Measurements from ENCODE around the gene AKAP6.

Gene AKAP6

GRCh38 chr14:32332415-32333316 is 3.6 kb downstream of the AKAP6 start:
- DNase-seq (ENCODE audit: low spot score): no peak

GRCh38 chr14:32336702-32337101 is 7.6 kb downstream of the AKAP6 start:
- no peak for DNase-seq (ENCODE audit: low spot score)

- no peak for DNase-seq (ENCODE audit: low spot score)
Measured at GRCh38 chr14:32337759-32338158, 8.7 kb downstream of the AKAP6 start.

- no peak for DNase-seq (ENCODE audit: low spot score)
Measured at GRCh38 chr14:32339188-32339587, 10.1 kb downstream of the AKAP6 start.

GRCh38 chr14:32341947-32342846 is 13.1 kb downstream of the AKAP6 start:
- no peak for DNase-seq (ENCODE audit: low spot score)

- no peak for DNase-seq (ENCODE audit: low spot score)
Measured at GRCh38 chr14:32342847-32343194, 13.7 kb downstream of the AKAP6 start.

- DNase-seq (ENCODE audit: low spot score): no peak
Measured at GRCh38 chr14:32343926-32344430, 14.9 kb downstream of the AKAP6 start.

- DNase-seq (ENCODE audit: low spot score): no peak
Measured at GRCh38 chr14:32345311-32345791, 16.3 kb downstream of the AKAP6 start.

- no peak for DNase-seq (ENCODE audit: low spot score)
Measured at GRCh38 chr14:32349322-32349721, 20.2 kb downstream of the AKAP6 start.

GRCh38 chr14:32350020-32350419 is 20.9 kb downstream of the AKAP6 start:
- DNase-seq (ENCODE audit: low spot score): no peak

- DNase-seq (ENCODE audit: low spot score): no peak
Measured at GRCh38 chr14:32352631-32353030, 23.5 kb downstream of the AKAP6 start.

GRCh38 chr14:32354716-32355115 is 25.6 kb downstream of the AKAP6 start:
- DNase-seq (ENCODE audit: low spot score): no peak

GRCh38 chr14:32358781-32359180 is 29.7 kb downstream of the AKAP6 start:
- no peak for DNase-seq (ENCODE audit: low spot score)

GRCh38 chr14:32361674-32362073 is 32.6 kb downstream of the AKAP6 start:
- no peak for DNase-seq (ENCODE audit: low spot score)

- no peak for DNase-seq (ENCODE audit: low spot score)
Measured at GRCh38 chr14:32363761-32364160, 34.7 kb downstream of the AKAP6 start.

GRCh38 chr14:32364941-32365340 is 35.8 kb downstream of the AKAP6 start:
- DNase-seq (ENCODE audit: low spot score): no peak

GRCh38 chr14:32366256-32366879 is 37.3 kb downstream of the AKAP6 start:
- peak; percentile 15 for DNase-seq (ENCODE audit: low spot score)

- no peak for DNase-seq (ENCODE audit: low spot score)
Measured at GRCh38 chr14:32366986-32367385, 37.9 kb downstream of the AKAP6 start.

GRCh38 chr14:32367516-32367915 is 38.4 kb downstream of the AKAP6 start:
- no peak for DNase-seq (ENCODE audit: low spot score)

GRCh38 chr14:32368107-32368506 is 39.0 kb downstream of the AKAP6 start:
- DNase-seq (ENCODE audit: low spot score): no peak

GRCh38 chr14:32370714-32371113 is 41.6 kb downstream of the AKAP6 start:
- peak; percentile 26 for DNase-seq (ENCODE audit: low spot score)

GRCh38 chr14:32372154-32372553 is 43.1 kb downstream of the AKAP6 start:
- no peak for DNase-seq (ENCODE audit: low spot score)

Measured in SW480 (cell line).